Measurements from ENCODE around the gene H3-3A.

- no peak for TF ChIP-seq CTCF (IDR thresholded peaks at IDR 0.05; ENCODE audit: low read length)
- TF ChIP-seq EZH2 (optimal IDR thresholded peaks at IDR 0.05; ENCODE audit: low read depth, low read length) = no peak
Measured at GRCh38 chr1:226061068-226061840, 1.3 kb upstream of the H3-3A start.
